ENCODE measurements around the gene PCYT1A. TPM values are rescaled to one million over a fixed set of nuclear protein-coding genes. Genes with fewer than 3 reads are reported as not detected.

PCYT1A gene
- total RNA-seq, 1 experiment from 2014 or later: 28.5 TPM

DNA sequence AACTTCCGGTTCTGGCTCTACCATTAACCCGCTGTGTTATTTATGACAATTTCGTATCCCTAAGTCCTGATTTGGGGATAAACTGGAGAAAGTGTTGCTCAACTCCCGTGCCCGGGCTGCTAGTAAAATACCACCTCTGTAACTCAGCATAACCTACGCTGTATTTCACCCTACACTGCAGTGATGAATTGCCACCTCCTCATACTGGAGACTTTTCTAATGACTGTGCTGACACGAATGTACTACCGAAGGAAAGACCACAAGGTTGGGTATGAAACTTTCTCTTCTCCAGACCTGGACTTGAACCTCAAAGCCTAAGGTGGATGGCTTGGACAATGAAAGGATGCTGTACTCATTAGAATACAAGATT is 54.7 kb downstream of the PCYT1A start (continued):
- TF ChIP-seq RORB (CRISPR knock-in tag; IDR thresholded peaks at IDR 0.05): no peak
- TF ChIP-seq, protein P1, sequence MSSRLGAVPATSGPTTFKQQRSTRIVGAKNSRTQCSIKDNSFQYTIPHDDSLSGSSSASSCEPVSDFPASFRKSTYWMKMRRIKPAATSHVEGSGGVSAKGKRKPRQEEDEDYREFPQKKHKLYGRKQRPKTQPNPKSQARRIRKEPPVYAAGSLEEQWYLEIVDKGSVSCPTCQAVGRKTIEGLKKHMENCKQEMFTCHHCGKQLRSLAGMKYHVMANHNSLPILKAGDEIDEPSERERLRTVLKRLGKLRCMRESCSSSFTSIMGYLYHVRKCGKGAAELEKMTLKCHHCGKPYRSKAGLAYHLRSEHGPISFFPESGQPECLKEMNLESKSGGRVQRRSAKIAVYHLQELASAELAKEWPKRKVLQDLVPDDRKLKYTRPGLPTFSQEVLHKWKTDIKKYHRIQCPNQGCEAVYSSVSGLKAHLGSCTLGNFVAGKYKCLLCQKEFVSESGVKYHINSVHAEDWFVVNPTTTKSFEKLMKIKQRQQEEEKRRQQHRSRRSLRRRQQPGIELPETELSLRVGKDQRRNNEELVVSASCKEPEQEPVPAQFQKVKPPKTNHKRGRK (CRISPR knock-in tag; IDR thresholded peaks at IDR 0.05; ENCODE audit: borderline replicate concordance): no peak

DNA sequence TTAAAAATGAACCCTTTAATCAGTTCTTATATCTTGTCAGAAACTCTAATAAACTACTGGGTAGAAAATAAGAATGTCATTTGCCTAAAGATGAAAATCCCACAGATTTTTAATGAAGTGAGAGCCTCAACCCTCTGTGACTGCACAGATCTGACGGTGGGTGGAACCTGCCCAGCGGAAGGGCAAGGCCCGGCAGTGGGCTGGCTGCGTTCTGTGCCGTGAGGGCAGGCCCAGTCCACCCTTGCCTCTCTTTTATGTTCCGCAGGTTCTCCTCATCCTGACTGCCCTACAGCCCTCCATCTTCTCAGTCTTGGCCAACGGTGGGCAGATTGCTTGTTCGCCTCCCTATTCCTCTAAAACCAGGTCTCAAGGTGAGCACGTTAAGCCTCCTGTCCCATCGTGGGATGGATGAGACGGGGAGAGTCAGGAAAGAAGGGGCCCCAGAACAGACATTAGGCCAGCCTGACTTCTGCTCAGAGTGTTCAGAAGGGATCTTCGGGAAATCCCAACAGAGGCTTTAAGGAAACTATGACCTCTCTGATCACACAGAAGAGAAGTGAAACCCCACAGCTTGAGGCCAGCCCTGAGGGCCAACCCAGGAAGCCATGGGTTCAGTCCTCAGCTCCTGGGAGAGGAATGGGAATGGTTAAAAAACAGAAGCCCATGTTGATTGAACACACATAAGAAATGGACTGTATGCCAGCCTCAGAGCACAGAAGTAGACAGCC is 55.2 kb downstream of the PCYT1A start:
- H3K9me3 Mint-ChIP-seq: no peaks in the 10 kb centered on the region
- TF ChIP-seq ZNF671 (CRISPR knock-in tag; IDR thresholded peaks at IDR 0.05): no peak
- no peak for TF ChIP-seq ETV6 (CRISPR knock-in tag; IDR thresholded peaks at IDR 0.05)
- no peak for TF ChIP-seq RELA (CRISPR knock-in tag; IDR thresholded peaks at IDR 0.05; ENCODE audit: borderline replicate concordance)
- TF ChIP-seq, protein P2, sequence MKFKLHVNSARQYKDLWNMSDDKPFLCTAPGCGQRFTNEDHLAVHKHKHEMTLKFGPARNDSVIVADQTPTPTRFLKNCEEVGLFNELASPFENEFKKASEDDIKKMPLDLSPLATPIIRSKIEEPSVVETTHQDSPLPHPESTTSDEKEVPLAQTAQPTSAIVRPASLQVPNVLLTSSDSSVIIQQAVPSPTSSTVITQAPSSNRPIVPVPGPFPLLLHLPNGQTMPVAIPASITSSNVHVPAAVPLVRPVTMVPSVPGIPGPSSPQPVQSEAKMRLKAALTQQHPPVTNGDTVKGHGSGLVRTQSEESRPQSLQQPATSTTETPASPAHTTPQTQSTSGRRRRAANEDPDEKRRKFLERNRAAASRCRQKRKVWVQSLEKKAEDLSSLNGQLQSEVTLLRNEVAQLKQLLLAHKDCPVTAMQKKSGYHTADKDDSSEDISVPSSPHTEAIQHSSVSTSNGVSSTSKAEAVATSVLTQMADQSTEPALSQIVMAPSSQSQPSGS (CRISPR knock-in tag; IDR thresholded peaks at IDR 0.05; ENCODE audit: borderline replicate concordance, low read depth): no peak
- no peak for TF ChIP-seq NR2C2 (CRISPR knock-in tag; IDR thresholded peaks at IDR 0.05)
- TF ChIP-seq, protein P3, sequence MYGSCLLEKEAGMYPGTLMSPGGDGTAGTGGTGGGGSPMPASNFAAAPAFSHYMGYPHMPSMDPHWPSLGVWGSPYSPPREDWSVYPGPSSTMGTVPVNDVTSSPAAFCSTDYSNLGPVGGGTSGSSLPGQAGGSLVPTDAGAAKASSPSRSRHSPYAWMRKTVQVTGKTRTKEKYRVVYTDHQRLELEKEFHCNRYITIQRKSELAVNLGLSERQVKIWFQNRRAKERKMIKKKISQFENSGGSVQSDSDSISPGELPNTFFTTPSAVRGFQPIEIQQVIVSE (CRISPR knock-in tag; IDR thresholded peaks at IDR 0.05; ENCODE audit: borderline replicate concordance): no peak
- TF ChIP-seq TEAD4 (CRISPR knock-in tag; IDR thresholded peaks at IDR 0.05): no peak
- no peak for TF ChIP-seq TEAD1 (CRISPR knock-in tag; IDR thresholded peaks at IDR 0.05)
- no peak for TF ChIP-seq JAZF1 (CRISPR knock-in tag; IDR thresholded peaks at IDR 0.05)
- TF ChIP-seq, protein P4, sequence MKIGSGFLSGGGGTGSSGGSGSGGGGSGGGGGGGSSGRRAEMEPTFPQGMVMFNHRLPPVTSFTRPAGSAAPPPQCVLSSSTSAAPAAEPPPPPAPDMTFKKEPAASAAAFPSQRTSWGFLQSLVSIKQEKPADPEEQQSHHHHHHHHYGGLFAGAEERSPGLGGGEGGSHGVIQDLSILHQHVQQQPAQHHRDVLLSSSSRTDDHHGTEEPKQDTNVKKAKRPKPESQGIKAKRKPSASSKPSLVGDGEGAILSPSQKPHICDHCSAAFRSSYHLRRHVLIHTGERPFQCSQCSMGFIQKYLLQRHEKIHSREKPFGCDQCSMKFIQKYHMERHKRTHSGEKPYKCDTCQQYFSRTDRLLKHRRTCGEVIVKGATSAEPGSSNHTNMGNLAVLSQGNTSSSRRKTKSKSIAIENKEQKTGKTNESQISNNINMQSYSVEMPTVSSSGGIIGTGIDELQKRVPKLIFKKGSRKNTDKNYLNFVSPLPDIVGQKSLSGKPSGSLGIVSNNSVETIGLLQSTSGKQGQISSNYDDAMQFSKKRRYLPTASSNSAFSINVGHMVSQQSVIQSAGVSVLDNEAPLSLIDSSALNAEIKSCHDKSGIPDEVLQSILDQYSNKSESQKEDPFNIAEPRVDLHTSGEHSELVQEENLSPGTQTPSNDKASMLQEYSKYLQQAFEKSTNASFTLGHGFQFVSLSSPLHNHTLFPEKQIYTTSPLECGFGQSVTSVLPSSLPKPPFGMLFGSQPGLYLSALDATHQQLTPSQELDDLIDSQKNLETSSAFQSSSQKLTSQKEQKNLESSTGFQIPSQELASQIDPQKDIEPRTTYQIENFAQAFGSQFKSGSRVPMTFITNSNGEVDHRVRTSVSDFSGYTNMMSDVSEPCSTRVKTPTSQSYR (CRISPR knock-in tag; IDR thresholded peaks at IDR 0.05): no peak
- TF ChIP-seq ZNF219 (CRISPR knock-in tag; IDR thresholded peaks at IDR 0.05; ENCODE audit: borderline replicate concordance): no peak
- no peak for TF ChIP-seq NFATC4 (CRISPR knock-in tag; IDR thresholded peaks at IDR 0.05)
- TF ChIP-seq, protein P5, sequence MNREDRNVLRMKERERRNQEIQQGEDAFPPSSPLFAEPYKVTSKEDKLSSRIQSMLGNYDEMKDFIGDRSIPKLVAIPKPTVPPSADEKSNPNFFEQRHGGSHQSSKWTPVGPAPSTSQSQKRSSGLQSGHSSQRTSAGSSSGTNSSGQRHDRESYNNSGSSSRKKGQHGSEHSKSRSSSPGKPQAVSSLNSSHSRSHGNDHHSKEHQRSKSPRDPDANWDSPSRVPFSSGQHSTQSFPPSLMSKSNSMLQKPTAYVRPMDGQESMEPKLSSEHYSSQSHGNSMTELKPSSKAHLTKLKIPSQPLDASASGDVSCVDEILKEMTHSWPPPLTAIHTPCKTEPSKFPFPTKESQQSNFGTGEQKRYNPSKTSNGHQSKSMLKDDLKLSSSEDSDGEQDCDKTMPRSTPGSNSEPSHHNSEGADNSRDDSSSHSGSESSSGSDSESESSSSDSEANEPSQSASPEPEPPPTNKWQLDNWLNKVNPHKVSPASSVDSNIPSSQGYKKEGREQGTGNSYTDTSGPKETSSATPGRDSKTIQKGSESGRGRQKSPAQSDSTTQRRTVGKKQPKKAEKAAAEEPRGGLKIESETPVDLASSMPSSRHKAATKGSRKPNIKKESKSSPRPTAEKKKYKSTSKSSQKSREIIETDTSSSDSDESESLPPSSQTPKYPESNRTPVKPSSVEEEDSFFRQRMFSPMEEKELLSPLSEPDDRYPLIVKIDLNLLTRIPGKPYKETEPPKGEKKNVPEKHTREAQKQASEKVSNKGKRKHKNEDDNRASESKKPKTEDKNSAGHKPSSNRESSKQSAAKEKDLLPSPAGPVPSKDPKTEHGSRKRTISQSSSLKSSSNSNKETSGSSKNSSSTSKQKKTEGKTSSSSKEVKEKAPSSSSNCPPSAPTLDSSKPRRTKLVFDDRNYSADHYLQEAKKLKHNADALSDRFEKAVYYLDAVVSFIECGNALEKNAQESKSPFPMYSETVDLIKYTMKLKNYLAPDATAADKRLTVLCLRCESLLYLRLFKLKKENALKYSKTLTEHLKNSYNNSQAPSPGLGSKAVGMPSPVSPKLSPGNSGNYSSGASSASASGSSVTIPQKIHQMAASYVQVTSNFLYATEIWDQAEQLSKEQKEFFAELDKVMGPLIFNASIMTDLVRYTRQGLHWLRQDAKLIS (CRISPR knock-in tag; IDR thresholded peaks at IDR 0.05; ENCODE audit: borderline replicate concordance): no peak
- no peak for TF ChIP-seq ZNF232 (CRISPR knock-in tag; IDR thresholded peaks at IDR 0.05)
- no peak for TF ChIP-seq ZNF138 (CRISPR knock-in tag; conservative IDR thresholded peaks at IDR 0.05)
- TF ChIP-seq JUN (CRISPR knock-in tag; IDR thresholded peaks at IDR 0.05): no peak
- TF ChIP-seq ZNF121 (CRISPR knock-in tag; IDR thresholded peaks at IDR 0.05): no peak
- no peak for TF ChIP-seq MYBL2 (CRISPR knock-in tag; IDR thresholded peaks at IDR 0.05)
- no peak for TF ChIP-seq FOXK1 (CRISPR knock-in tag; IDR thresholded peaks at IDR 0.05)
- H3K4me1 Mint-ChIP-seq: peaks cover 6% of the 10 kb centered on the region
- no peaks in the 10 kb centered on the region for H3K36me3 Mint-ChIP-seq
- H3K27me3 Mint-ChIP-seq (ENCODE audit: low read depth): no peaks in the 10 kb centered on the region
- no peak overlapping the region for H3K4me3 Mint-ChIP-seq
- H3K27ac Mint-ChIP-seq: no peak overlapping the region
- POLR2A ChIA-PET: no interaction called here
- no peak for ATAC-seq
- no peak for DNase-seq (ENCODE audit: low spot score)
- CTCF ChIA-PET: no interaction called here
